Measurements from ENCODE around the gene MRPS18A. TPM values are rescaled to one million over a fixed set of nuclear protein-coding genes. Genes with fewer than 3 reads are reported as not detected.
"Not testable (repeated sequence)": the region's sequence is repeated elsewhere in the genome, so short reads cannot be mapped to it uniquely, and the experiment has no call there.

The MRPS18A gene
- total RNA-seq, 1 experiment from 2014 or later = 47.3 TPM

DNA sequence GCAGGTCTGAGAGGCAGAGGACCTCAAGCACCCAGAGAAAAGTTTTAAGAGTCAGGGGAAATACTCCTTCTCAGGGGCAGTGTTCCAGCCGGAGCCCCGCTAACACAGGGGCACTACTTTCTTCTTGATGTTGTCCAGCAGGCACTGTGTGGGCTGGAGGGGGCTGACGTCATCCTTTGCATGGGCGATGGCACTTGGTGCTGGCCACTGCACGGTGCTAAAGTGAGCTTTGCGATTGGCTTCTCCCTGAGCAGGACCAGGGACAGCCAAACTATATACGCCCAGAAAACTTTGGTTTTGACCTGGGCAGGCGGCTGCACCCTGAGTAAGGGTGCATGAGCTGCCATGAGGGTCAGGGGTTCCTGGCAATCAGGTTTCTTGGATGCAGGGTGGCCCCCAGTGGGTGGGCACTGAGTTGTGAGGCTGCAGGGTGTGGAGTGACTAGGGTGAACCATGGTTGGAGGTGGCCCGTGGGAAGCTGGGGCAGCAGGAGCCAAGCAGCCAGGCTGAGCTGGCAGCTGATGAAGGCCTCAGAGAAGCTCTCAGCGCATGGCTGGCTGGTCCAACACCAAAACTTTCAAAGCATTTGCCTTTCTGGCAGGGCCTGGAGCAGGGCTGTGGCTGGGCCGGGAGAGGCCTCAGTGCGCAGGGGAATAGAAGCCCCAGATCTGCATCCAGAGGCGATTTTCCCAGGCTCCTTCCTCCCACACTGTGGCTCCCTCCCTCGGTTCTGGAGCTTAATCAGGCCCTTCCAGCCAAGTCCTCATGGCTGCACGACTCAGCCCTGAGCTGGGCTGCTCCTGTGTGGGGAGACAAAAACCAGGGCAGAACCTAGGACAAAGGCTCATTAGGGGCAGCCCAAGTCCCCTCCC lies 18.3 kb downstream of the MRPS18A start:
- Histone ChIP-seq H3K4me3 (no peak overlapping the region), H3K9me3 (no peaks in the 10 kb centered on the region), H3K36me3 (no peaks in the 10 kb centered on the region), H3K27me3 (no peaks in the 10 kb centered on the region)
- peak; percentile 55 for DNase-seq

DNA sequence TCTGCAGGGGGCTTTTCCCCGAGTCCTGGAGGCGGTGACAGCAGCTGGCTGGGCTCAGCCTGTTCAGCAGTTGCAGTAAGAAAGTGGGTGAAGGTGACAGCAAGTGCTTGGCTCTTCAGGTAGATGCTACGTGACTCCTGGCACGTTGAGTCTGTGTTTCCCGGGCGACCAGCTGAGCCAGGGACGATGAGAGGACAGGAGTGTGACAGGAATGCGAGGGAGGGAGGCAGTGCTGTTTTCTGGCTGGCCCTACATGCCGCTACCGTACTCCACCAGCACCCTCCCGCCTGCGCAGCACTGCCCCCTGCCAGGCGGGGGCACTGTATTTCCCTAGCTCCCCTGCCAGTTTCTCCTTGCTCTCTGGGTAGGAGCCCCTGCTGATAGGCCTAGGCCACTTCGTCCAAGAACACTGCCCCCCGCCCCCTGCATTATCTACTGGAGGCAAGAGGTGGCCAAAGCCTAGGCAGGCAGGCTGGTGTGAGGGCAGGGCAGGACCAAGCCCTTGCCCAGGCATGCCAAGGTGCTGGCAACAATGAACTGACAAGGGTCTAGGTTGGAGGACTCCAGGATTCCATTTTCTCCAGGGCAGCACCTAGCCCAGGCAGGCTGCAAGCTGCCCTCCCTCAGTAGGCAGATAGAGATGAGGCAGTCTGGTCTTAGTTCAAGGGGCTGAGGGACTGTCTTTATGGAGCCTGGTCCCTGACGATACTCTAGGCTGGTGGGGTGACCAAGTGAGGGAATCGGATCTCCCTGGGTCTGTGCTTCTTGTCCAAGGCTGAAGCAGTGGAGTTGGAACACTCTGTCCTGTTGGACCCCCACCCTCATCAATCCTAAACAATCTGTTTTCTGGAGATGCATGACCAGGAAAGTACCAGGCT lies 19.2 kb downstream of the MRPS18A start:
- H3K9me3 ChIP-seq = no peaks in the 10 kb centered on the region
- DNase-seq = no peak
- H3K36me3 ChIP-seq = no peaks in the 10 kb centered on the region
- no peak overlapping the region for H3K4me3 ChIP-seq
- no peaks in the 10 kb centered on the region for H3K27me3 ChIP-seq

DNA sequence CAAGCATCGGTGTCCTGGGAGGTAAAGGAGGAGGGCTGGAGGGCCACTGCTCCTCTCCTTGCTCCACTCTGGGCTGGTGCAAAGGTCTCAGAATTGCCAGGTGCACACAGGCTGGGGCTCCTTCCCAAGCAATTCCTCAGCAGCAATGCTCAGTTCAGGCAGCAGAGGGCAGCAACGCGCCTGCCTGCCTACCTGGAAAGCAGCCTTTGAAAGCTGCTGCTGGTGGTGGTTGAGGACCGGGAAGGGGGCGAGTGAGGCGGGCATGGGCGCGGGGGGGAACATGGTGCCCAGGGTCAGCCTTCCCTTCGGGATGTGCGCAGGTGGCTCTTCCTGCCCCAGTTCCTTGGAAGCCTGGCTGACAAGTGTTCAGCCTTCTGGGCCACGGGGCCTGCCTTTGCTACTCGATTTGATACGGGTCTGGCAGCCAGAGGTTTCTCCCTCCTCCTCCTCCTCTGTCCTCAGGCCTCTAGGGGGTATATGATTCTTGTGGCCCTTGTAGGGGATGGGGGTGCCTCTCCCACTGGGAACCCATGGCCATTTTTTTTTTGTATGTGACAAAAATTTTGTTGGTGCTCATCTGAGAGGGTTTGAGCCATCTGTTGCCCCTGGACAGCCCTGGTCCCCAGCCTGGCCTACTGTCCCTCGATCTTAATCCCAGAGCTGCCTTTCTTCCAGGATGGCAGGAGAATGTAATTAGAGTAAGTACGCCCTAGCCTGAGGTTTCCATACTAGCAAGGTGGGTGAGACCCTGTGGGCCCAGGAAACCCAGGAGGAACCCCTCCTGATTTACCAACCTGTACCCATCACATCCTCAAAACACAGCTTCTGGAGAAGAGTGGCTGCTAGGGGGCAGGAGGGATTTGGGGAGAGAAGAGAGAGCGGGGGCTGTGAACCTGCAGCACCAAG lies 20.1 kb downstream of the MRPS18A start:
- peak; percentile 54 for DNase-seq
- Histone ChIP-seq H3K4me3 (no peak overlapping the region), H3K36me3 (no peaks in the 10 kb centered on the region), H3K27me3 (no peaks in the 10 kb centered on the region), H3K9me3 (no peaks in the 10 kb centered on the region)

DNA sequence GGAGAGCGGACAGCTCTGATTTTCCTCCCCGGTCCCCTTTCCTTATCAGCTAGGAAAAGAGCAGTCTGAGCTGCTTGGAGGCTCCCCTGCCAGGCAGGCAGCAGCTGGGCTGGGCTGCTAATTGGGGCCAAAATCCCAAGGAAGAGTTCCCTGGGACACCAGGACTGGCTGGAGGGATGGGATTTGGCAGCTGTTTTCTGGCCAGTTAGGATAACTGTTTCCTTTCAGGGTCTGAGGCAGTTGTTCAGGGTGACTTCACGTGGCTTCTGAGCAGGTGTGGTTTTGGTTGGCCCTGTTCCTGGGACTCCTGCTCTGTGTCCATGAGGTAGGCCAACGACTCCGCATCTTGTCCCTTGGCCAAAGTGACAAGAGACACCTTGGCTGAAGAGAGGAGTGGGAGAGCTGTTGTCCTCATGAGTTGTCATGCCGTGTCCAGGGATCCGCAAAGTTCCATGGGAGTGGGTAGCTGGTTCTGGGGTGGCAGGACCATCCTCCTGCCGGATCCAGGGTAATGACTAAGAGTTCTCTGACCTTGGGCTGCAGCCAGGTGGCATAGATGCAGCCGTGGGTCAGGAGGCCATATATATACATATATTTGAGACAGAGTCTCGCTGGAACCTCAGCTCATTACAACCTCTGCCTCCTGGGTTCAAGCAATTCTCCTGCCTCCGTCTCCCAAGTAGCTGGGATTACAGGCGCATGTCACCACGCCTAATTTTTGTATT lies 21.2 kb downstream of the MRPS18A start:
- no peaks in the 10 kb centered on the region for H3K27me3 ChIP-seq
- no peaks in the 10 kb centered on the region for H3K36me3 ChIP-seq
- DNase-seq = peak; percentile 27
- H3K9me3 ChIP-seq = no peaks in the 10 kb centered on the region
- H3K4me3 ChIP-seq = no peak overlapping the region

DNA sequence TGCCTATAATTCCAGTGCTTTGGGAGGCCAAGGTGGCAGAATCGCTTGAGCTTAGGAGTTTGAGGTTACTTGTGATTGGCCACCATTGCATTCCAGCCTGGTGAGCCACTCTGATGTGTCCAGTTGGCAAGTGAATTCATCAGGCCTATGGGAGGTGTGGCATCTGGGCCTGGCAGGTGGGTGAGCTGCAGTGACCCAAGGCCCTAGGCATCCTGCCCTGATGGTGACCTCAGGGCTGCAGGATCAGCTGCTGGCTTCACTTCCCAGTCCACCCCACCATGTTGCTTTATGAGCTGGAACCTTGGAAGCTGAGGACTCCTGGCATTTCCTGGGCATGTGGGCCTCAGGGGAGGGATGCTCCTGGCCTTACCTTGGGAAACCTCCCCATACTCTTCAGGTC lies 22.2 kb downstream of the MRPS18A start:
- DNase-seq = peak; percentile 90
- Histone ChIP-seq H3K9me3 (no peaks in the 10 kb centered on the region), H3K36me3 (no peaks in the 10 kb centered on the region), H3K27me3 (no peaks in the 10 kb centered on the region), H3K4me3 (no peak overlapping the region)

DNA sequence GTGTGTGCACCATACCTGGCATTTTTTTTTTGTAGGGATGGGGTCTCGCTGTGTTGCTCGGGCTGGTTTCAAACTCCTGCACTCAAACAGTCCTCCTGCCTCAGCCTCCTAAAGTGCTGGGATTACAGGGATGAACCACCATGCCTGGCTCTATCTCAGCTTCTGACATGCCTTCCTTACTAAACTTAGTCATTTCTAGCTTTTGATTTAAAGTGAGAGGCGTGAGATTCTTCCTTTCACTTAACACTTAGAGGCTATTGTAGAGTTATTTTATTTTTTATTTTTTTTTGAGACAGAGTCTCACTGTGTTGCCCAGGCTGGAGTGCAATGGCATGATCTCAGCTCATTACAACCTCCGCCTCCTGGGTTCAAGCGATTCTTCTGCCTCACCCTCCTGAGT lies 24.6 kb downstream of the MRPS18A start:
- H3K4me3 ChIP-seq, H3K36me3 ChIP-seq, DNase-seq, H3K27me3 ChIP-seq, H3K9me3 ChIP-seq: not testable (repeated sequence)

DNA sequence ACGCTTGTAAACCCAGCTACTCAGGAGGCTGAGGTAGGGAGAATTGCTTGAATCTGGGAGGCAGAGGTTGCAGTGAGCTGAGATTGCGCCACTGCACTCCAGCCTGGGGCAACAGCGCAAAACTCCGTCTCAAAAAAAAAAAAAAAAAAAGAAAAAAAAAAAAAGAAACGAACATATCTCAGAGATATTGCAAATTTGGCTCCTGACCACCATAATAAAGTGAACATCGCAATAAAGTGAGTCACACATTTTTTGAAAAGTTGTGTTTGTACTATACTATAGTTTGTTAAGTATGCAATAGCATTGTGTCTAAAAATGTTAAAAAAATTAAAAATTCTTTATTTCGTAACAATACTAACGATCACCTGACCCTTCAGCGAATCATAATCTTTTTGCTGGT lies 29.4 kb downstream of the MRPS18A start:
- H3K36me3 ChIP-seq = no peaks in the 10 kb centered on the region
- H3K9me3 ChIP-seq = no peaks in the 10 kb centered on the region
- no peaks in the 10 kb centered on the region for H3K27me3 ChIP-seq
- no peak for DNase-seq
- no peak overlapping the region for H3K4me3 ChIP-seq

DNA sequence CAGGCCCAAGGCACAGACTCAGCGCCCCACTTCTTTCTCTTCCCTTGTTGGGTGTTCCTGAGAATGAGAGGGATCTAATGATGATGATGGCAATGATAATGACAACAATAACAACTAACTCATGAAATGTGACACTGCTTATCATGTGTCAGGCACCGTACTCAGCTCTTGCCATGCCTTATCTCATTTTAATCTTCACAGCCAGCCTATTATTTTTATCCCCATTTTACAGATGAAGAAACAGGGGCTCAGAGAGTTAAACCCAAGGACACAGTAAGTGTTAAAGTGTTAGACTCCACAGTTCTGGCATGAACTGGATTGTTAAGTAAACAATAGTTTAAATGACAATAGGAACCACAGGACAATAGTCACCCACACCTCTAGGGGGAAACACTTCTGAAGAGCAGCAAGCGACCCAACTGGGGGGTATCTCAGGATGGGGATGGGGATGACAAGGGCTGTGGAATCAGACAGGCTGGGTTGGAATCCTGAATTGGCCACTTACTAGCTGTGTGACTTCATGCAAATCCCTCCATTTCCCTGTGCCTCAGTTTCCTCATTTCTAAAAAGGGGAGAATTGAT lies 30.3 kb downstream of the MRPS18A start:
- H3K36me3 ChIP-seq = no peaks in the 10 kb centered on the region
- no peak overlapping the region for H3K4me3 ChIP-seq
- no peaks in the 10 kb centered on the region for H3K9me3 ChIP-seq
- H3K27me3 ChIP-seq = no peaks in the 10 kb centered on the region
- no peak for DNase-seq

DNA sequence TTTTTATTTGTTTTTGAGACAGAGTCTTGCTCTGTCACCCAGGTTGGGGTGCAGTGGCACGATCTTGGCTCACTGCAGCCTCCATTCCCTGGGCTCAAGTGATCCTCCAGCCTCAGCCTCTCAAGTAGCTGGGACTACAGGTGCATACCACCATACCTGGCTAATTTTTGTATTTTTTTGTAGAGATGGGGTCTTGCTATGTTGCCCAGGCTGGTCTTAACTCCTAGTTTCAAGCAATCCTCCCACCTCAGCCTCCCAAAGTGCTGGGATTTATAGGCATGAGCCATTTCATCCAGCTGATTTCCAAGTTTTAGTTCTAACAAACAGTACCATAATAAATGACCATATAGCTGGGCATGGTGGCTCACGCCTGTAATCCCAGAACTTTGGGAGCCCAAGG lies 34.8 kb downstream of the MRPS18A start:
- H3K36me3 ChIP-seq, H3K4me3 ChIP-seq, H3K9me3 ChIP-seq, H3K27me3 ChIP-seq, DNase-seq: not testable (repeated sequence)

DNA sequence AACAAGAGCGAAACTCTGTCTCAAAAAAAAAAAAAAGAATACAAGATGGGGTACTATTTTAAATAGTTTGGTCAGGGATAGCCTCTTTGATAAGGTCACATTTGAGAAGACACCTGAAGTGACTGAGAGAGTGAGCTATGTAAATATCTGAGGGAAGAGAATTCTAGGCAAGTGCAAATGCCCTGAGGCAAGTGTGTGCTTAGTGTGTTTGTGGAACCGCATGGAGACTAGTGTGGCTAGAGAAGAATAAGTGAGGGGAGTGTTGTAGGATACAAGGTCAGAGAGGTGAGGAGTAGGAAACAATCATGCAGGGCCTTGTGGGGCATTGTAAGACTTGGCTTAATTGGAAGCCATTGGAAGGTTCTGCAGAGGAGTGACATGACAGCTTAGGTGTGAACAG lies 39.3 kb downstream of the MRPS18A start:
- no peak for DNase-seq
- Histone ChIP-seq H3K36me3 (no peaks in the 10 kb centered on the region), H3K27me3 (no peaks in the 10 kb centered on the region), H3K4me3 (no peak overlapping the region), H3K9me3 (no peaks in the 10 kb centered on the region)

DNA sequence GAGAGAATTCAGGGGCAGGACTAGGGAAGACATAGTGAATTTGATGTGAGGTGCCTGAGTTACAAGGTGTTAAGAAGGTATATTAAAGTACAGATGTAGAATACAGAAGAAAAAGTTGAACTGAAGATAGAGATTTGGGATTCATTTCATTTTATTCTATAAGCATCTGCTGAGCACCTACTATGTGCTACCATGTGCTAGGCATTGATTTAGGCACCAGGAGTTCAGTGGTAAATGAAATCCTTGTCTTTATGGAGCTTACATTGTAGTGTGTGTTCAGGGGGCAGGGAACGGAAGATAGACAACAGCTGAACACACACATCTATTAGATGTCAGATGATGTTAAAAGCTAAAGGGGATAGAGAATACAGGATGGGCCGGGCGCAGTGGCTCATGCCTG lies 40.0 kb downstream of the MRPS18A start:
- no peak overlapping the region for H3K4me3 ChIP-seq
- no peak for DNase-seq
- no peaks in the 10 kb centered on the region for H3K27me3 ChIP-seq
- no peaks in the 10 kb centered on the region for H3K9me3 ChIP-seq
- no peaks in the 10 kb centered on the region for H3K36me3 ChIP-seq

DNA sequence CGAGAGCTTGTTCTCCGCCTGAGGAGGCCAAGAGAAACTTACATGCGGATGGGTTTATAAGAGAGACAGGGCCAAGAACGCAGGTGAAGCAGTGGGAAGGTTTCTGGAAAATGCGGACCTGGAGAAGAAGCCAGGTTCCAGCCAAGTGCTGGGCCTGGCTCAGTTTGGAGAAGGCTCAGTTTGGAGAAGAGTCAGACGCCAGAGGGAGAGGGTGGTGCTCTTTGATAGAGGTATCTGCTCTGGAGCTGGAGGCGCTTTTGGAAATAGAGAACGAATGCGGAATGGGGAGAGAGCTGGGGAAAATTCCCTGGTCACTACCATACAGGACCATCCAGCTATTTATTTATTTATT lies 42.0 kb downstream of the MRPS18A start:
- Histone ChIP-seq H3K4me3 (no peak overlapping the region), H3K9me3 (no peaks in the 10 kb centered on the region), H3K27me3 (no peaks in the 10 kb centered on the region), H3K36me3 (peaks cover 8% of the 10 kb centered on the region)
- no peak for DNase-seq

DNA sequence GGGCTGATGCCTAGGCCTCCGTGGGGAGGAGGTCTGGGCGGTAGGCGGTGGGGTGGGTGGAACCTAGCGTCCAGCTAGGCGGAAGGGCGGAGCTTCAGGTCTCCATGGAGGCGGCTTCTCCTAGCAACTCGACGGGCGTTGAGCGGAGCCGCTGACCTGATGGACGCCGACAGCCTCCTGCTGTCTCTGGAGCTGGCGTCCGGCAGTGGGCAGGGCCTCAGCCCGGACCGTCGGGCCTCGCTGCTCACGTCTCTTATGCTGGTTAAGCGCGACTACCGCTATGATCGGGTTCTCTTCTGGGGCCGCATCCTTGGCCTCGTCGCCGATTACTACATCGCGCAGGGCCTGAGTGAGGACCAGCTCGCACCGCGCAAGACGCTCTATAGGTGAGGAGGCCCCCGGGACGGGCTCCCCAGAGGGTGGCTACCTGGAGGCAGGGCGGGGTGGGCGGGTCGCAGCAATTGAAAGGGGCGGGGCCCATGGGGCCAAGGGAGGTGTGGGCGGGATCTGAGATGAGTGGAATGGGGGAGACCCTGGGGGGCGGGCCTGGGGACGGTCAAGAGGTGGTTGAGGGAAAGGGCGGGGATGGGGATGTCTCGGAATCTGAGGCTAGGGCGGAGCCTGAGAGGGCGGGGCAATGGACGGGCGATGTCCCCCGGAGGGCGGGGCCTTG lies 42.5 kb downstream of the MRPS18A start, which contains the start of gene RSPH9:
TSS of gene RSPH9 (plus strand) at position 97 of the 673 bp plus-strand sequence. CDS start at position 160, 63 bp downstream.
- H3K27me3 ChIP-seq = no peaks in the 10 kb centered on the region
- no peak within 1 kb of the TSS for H3K4me3 ChIP-seq
- peaks cover 13% of the 10 kb centered on the region for H3K36me3 ChIP-seq
- H3K9me3 ChIP-seq = no peaks in the 10 kb centered on the region
- no peak for DNase-seq

DNA sequence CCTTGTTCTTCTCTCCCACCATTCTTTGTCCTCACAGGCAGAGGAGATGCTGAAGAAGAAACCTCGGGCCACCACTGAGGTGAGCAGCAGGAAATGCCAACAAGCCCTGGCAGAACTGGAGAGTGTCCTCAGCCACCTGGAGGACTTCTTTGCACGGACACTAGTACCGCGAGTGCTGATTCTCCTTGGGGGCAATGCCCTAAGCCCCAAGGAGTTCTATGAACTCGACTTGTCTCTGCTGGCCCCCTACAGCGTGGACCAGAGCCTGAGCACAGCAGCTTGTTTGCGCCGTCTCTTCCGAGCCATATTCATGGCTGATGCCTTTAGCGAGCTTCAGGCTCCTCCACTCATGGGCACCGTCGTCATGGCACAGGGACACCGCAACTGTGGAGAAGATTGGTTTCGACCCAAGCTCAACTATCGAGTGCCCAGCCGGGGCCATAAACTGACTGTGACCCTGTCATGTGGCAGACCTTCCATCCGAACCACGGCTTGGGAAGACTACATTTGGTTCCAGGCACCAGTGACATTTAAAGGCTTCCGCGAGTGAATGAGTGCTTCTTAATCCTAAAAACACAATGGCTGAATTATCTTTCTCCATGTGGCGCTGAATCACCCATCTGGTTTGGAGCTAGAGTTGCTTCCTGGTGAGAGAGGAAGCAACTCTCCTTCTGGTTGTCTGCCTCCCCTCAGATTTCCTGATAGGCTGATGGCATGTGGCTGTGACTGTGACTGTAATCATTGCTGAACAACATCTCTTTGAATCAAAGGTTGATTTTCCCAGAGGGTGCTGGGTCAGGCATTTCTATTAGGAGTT lies 47.4 kb downstream of the MRPS18A start:
- H3K9me3 ChIP-seq = no peaks in the 10 kb centered on the region
- H3K4me3 ChIP-seq = no peak overlapping the region
- H3K27me3 ChIP-seq = no peaks in the 10 kb centered on the region
- DNase-seq = no peak
- peaks cover 26% of the 10 kb centered on the region for H3K36me3 ChIP-seq

DNA sequence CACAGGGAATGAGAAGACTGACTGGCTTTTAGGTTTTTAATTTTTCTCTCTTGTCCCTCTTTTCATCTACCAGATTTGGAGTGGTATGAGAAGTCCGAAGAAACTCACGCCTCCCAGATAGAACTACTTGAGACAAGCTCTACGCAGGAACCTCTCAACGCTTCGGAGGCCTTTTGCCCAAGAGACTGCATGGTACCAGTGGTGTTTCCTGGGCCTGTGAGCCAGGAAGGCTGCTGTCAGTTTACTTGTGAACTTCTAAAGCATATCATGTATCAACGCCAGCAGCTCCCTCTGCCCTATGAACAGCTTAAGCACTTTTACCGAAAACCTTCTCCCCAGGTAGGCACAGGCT lies 51.3 kb downstream of the MRPS18A start:
- peak overlapping the region; percentile 80 for H3K4me3 ChIP-seq
- peaks cover 21% of the 10 kb centered on the region for H3K36me3 ChIP-seq
- no peaks in the 10 kb centered on the region for H3K27me3 ChIP-seq
- H3K9me3 ChIP-seq = no peaks in the 10 kb centered on the region
- DNase-seq = no peak
